ENCODE results near the gene PRKACA. TPM values are rescaled to one million over a fixed set of nuclear protein-coding genes. Genes with fewer than 3 reads are reported as not detected.

The PRKACA gene
- total RNA-seq, 4 donors from 2014 or later: 16.7 to 74.8 (median 39.5) TPM

DNA sequence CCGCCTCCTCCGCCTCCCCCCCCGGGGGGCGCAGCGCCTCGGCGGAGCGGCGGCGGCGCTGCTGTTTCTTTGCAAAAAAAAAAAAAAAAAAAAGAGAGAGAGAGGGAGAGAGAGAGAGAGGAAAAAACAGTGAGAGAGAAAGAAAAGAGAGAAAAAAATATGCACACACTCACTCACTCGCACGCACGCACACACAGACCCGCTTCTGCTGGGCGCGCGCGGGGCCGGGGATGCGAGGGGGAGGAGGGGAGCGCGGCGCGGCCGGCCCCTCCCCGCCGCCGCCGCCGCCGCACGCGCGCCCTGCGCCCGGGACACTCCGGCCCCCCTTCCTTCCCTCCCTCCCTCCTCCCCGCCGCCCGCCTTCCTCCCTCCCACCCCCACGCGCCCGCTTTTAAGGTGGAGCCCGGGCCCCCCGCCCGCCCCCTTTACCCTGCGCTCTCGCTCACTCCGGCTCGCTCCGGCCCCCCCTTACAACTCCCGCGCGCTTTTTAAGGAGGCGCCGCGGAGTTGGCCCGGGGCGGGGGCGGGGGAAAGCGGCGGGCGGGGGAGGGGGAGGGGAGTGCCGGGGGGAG lies 27.0 kb downstream of the PRKACA start, which contains the start of gene SAMD1:
Gene SAMD1 (minus strand): TSS at position 243 of the 572 bp plus-strand sequence.
- peak within 1 kb of the TSS; percentile 56 to 95 (median 78) for H3K4me3 ChIP-seq
- 0 to 2% methylated on average over 3 to 33 of the region's 65 CpGs for WGBS, 2 donors (ENCODE audit: low coverage in 1 of 2)
- H3K4me1 ChIP-seq: peaks cover 5 to 20% (median 13%) of the 10 kb centered on the region in 4 donors
- peak within 1 kb of the TSS; percentile 94 to 100 (median 97) for H3K27ac ChIP-seq
- in situ Hi-C loops (cut with MboI; ENCODE audit: low pct_ligation_motif_present in 1 of 4, low pct_unique_long_range_greater_than_20kb in 1 of 4, low sequenced_read_pairs in 3 of 4): no loop called here
- TF ChIP-seq POLR2AphosphoS5 (IDR thresholded peaks at IDR 0.05) (no peak), POLR2A (IDR thresholded peaks at IDR 0.05) (no peak), EP300 (IDR thresholded peaks at IDR 0.05; ENCODE audit: low read depth) (no peak)
- TF ChIP-seq, protein P1, sequence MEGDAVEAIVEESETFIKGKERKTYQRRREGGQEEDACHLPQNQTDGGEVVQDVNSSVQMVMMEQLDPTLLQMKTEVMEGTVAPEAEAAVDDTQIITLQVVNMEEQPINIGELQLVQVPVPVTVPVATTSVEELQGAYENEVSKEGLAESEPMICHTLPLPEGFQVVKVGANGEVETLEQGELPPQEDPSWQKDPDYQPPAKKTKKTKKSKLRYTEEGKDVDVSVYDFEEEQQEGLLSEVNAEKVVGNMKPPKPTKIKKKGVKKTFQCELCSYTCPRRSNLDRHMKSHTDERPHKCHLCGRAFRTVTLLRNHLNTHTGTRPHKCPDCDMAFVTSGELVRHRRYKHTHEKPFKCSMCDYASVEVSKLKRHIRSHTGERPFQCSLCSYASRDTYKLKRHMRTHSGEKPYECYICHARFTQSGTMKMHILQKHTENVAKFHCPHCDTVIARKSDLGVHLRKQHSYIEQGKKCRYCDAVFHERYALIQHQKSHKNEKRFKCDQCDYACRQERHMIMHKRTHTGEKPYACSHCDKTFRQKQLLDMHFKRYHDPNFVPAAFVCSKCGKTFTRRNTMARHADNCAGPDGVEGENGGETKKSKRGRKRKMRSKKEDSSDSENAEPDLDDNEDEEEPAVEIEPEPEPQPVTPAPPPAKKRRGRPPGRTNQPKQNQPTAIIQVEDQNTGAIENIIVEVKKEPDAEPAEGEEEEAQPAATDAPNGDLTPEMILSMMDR (IDR thresholded peaks at IDR 0.05): no peak
- H3K27me3 ChIP-seq: no peaks in the 10 kb centered on the region
- intact Hi-C loops (cut with DNase I; ENCODE audit: low total_unique reads): no loop called here
- peaks cover 0 to 9% (median 0%) of the 10 kb centered on the region in 4 donors for H3K36me3 ChIP-seq
- H3K9me3 ChIP-seq: no peaks in the 10 kb centered on the region
- DNase-seq: peak; percentile 93

DNA sequence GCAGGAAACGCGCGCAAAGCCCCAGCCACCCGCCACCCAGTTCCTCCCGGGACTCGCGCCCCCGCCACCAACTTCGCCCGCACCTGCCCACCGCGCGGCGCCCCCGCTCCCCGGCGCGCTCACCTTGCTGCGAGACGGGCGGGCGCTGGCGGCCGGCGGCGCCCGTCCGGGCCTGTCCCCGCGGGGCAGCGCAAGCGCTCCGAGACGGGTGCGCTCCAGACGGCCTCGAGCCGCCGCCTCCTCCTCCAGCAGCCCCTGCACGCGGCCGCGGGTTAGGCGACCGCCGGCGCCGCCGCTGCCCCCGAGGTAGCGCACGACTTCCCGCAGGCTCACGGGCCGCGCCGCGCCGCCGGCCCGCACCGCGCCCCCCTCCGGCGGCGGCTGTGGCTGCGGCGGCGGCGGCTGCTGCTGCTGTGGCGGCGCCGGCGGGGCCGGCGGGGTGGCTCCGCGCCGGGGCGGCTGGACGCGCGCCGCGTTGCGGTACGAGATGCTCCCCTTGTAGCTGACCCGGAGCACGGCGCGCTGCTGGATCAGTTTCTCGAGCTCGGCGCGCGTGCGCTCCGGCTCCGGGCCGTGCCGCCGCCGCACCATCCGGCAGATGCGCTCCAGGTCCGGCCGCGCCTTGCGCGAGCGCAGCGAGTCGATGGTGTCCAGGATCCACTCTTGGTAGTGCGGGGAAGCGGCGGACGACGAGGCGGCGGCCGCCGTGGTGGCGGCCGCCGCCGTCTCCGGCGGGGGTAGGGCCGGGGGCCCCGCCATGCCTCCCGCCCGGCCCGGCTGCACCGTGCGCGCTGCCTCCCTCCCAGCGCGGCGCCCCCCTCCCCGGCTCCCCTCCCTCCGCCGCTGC lies 27.7 kb downstream of the PRKACA start:
- DNase-seq: peak; percentile 63
- Histone ChIP-seq H3K27ac (peak overlapping the region; percentile 94 to 100 (median 97)), H3K36me3 (peaks cover 0 to 9% (median 0%) of the 10 kb centered on the region in 4 donors), H3K9me3 (no peaks in the 10 kb centered on the region), H3K4me1 (peaks cover 5 to 22% (median 13%) of the 10 kb centered on the region in 4 donors), H3K4me3 (peak overlapping the region; percentile 56 to 95 (median 76)), H3K27me3 (no peaks in the 10 kb centered on the region)
- intact Hi-C loops (cut with DNase I; ENCODE audit: low total_unique reads) (no loop called here), in situ Hi-C loops (cut with MboI; ENCODE audit: low pct_ligation_motif_present in 1 of 4, low pct_unique_long_range_greater_than_20kb in 1 of 4, low sequenced_read_pairs in 3 of 4) (no loop called here)
- WGBS, 2 donors (ENCODE audit: low coverage in 1 of 2): 2% methylated on average over 20 of the region's 142 CpGs; no CpG with 5 or more reads in 1 of the 2 donors
- TF ChIP-seq EP300 (IDR thresholded peaks at IDR 0.05; ENCODE audit: low read depth) (no peak), POLR2AphosphoS5 (IDR thresholded peaks at IDR 0.05) (no peak), POLR2A (IDR thresholded peaks at IDR 0.05) (no peak)
- TF ChIP-seq, protein P1 (IDR thresholded peaks at IDR 0.05): peak in 1 of 5 experiments; percentile 7

DNA sequence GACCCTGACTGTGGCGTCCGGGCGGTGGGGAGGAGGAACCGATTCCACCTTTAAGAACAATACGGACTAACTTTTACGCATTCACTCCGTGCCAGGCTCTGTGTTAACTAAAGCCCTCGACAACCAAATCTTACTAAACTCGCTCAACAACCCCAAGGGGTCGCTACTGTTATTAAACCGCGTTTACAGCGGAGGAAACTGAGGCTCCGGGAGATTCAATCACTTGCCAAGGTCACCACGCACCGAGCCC lies 28.2 kb downstream of the PRKACA start:
- peak overlapping the region in 3 of 4 donors; percentile 56 to 95 (median 92) for H3K4me3 ChIP-seq
- in situ Hi-C loops (cut with MboI; ENCODE audit: low pct_ligation_motif_present in 1 of 4, low pct_unique_long_range_greater_than_20kb in 1 of 4, low sequenced_read_pairs in 3 of 4): no loop called here
- H3K27ac ChIP-seq: peak overlapping the region; percentile 35 to 100 (median 83)

More for the DNA sequence above, 28.2 kb downstream of the PRKACA start:
- 9% methylated on average over 16 of the region's 16 CpGs; no CpG with 5 or more reads in 1 of the 2 donors for WGBS, 2 donors (ENCODE audit: low coverage in 1 of 2)
- no peaks in the 10 kb centered on the region for H3K27me3 ChIP-seq
- H3K9me3 ChIP-seq: no peaks in the 10 kb centered on the region
- H3K36me3 ChIP-seq: peaks cover 0 to 9% (median 0%) of the 10 kb centered on the region in 4 donors
- TF ChIP-seq POLR2AphosphoS5 (IDR thresholded peaks at IDR 0.05) (no peak), POLR2A (IDR thresholded peaks at IDR 0.05) (no peak), EP300 (IDR thresholded peaks at IDR 0.05; ENCODE audit: low read depth) (no peak)
- TF ChIP-seq, protein P1 (IDR thresholded peaks at IDR 0.05): no peak
- peaks cover 5 to 22% (median 13%) of the 10 kb centered on the region in 4 donors for H3K4me1 ChIP-seq
- intact Hi-C loops (cut with DNase I; ENCODE audit: low total_unique reads): no loop called here
- DNase-seq: no peak
